H1 (cell line): ENCODE results near the gene ARMCX1. TPM values are rescaled to one million over a fixed set of nuclear protein-coding genes. Genes with fewer than 3 reads are reported as not detected.

Experiments
- CTCF ChIA-PET: fragments of 300-600 bp; sonication (Branson Sonifier 250); formaldehyde crosslinking; loops from one replicate; lab custom pipeline; 2021; ENCODE audit not compliant: partially characterized antibody; lab: Charles Lee
- POLR2A ChIA-PET: fragments of 300-600 bp; sonication (Branson Sonifier 250); formaldehyde crosslinking; loops from one replicate; lab custom pipeline; 2021; ENCODE audit warnings: inconsistent platforms; ENCODE audit not compliant: partially characterized antibody; lab: Charles Lee
- DNase-seq, 2 experiments: peaks; one replicate each; pipeline versions ENCODE4 v3.0.0 to v3.0.0-alpha.2; 2010 to 2022; ENCODE audit warnings: low spot score in 2 of 2, low read depth in 1 of 2, mixed read lengths in 1 of 2
- FAIRE-seq: peaks from 2 replicates; lab custom pipeline; 2011; peaks lifted over from hg19 to GRCh38; lab: Jason Lieb, UNC
- H2AFZ ChIP-seq: 2 replicates; pipeline ENCODE4 v1.8.1; 2012; ENCODE audit warnings: low read length, inconsistent platforms
- H2AK5ac ChIP-seq: 2 replicates; pipeline ENCODE4 v1.6.1; 2013; ENCODE audit warnings: low read depth, low read length
- H2BK120ac ChIP-seq: replicated peaks from 2 replicates; pipeline ENCODE3; 2013; ENCODE audit warnings: low read depth, low read length, inconsistent platforms
- H2BK12ac ChIP-seq: 2 replicates; pipeline ENCODE4 v1.6.1; 2013; ENCODE audit warnings: low read depth, low read length
- H2BK15ac ChIP-seq: 2 replicates; pipeline ENCODE4 v1.6.1; 2013; ENCODE audit warnings: low read length
- H2BK20ac ChIP-seq: 2 replicates; pipeline ENCODE4 v1.6.1; 2013; ENCODE audit warnings: low read length
- H2BK5ac ChIP-seq: 2 replicates; pipeline ENCODE4 v1.6.1; 2013; ENCODE audit warnings: low read depth, low read length
- H3K14ac ChIP-seq: 2 replicates; pipeline ENCODE4 v1.6.1; 2013; ENCODE audit warnings: inconsistent platforms; ENCODE audit not compliant: insufficient read length
- H3K18ac ChIP-seq: 2 replicates; pipeline ENCODE4 v1.6.1; 2013; ENCODE audit warnings: low read length; ENCODE audit errors: extremely low read depth
- H3K23ac ChIP-seq: 2 replicates; pipeline ENCODE4 v1.6.1; 2013; ENCODE audit warnings: inconsistent platforms; ENCODE audit not compliant: insufficient read length
- H3K23me2 ChIP-seq: 2 replicates; pipeline ENCODE4 v1.6.1; 2013; ENCODE audit warnings: low read depth, low read length
- H3K27ac ChIP-seq: 2 replicates; pipeline ENCODE4 v1.6.1; 2011; ENCODE audit warnings: low read depth, low read length, inconsistent platforms
- H3K27me3 ChIP-seq, 4 experiments: replicated peaks in 1 of 4; 1 replicate in 1 of 4; 2 replicates in 3 of 4; pipeline versions ENCODE4 v1.6.1 to v1.8.1; 2011 to 2013; ENCODE audit warnings: low read length in 3 of 4, mild to moderate bottlenecking in 3 of 4, inconsistent platforms in 2 of 4, mixed read lengths in 2 of 4, moderate library complexity in 1 of 4; ENCODE audit not compliant: control insufficient read depth in 3 of 4, insufficient read depth in 3 of 4; ENCODE audit errors: extremely low read depth in 1 of 4
- H3K36me3 ChIP-seq, 4 experiments: 2 replicates each; pipeline versions ENCODE4 v1.6.1 to v1.8.1; 2011 to 2013; ENCODE audit warnings: mild to moderate bottlenecking in 4 of 4, low read length in 3 of 4, moderate library complexity in 2 of 4, control low read depth in 1 of 4, inconsistent platforms in 1 of 4; ENCODE audit not compliant: insufficient read depth in 4 of 4, control insufficient read depth in 2 of 4
- H3K4ac ChIP-seq: replicated peaks from 2 replicates; pipeline ENCODE3; 2013; ENCODE audit warnings: low read length, low read depth, mixed read lengths, inconsistent platforms; ENCODE audit not compliant: insufficient read length
- H3K4me1 ChIP-seq, 4 experiments: replicated peaks in 1 of 4; 1 replicate in 1 of 4; 2 replicates in 3 of 4; pipeline versions ENCODE4 v1.6.1 to v1.8.1; 2011 to 2013; ENCODE audit warnings: low read length in 3 of 4, inconsistent platforms in 2 of 4, mixed read lengths in 1 of 4; ENCODE audit not compliant: insufficient read depth in 4 of 4, control insufficient read depth in 3 of 4
- H3K4me2 ChIP-seq, 2 experiments: 2 replicates each; pipeline versions ENCODE4 v1.6.1 to v1.8.1; 2011 to 2013; ENCODE audit warnings: low read depth in 2 of 2, low read length in 2 of 2, control low read depth in 1 of 2, inconsistent platforms in 1 of 2, mild to moderate bottlenecking in 1 of 2; ENCODE audit not compliant: insufficient read depth in 1 of 2
- H3K4me3 ChIP-seq, 4 experiments: fragments of 200-600, 300-600 bp in 1 of 4; sonication (generic), shearing (Covaris generic), sonication (Bioruptor Twin) in 1 of 4; 2 replicates each; pipeline versions ENCODE4 v1.5.1 to v1.8.1; 2011 to 2016; ENCODE audit warnings: low read length in 4 of 4, low read depth in 3 of 4, control low read depth in 2 of 4, inconsistent platforms in 2 of 4, mild to moderate bottlenecking in 2 of 4, mixed read lengths in 1 of 4, moderate library complexity in 1 of 4; ENCODE audit not compliant: insufficient read depth in 2 of 4; ENCODE audit errors: extremely low read depth in 1 of 4
- H3K56ac ChIP-seq: replicated peaks from 2 replicates; pipeline ENCODE3; 2013; ENCODE audit warnings: low read depth, mild to moderate bottlenecking, mixed read lengths, low read length, inconsistent platforms; ENCODE audit not compliant: insufficient read length
- H3K79me1 ChIP-seq: 2 replicates; pipeline ENCODE4 v1.6.1; 2013; ENCODE audit warnings: low read depth, low read length, control low read depth
- H3K79me2 ChIP-seq, 2 experiments: 2 replicates each; pipeline versions ENCODE4 v1.6.1 to v1.8.1; 2012 to 2013; ENCODE audit warnings: low read length in 2 of 2, mild to moderate bottlenecking in 2 of 2, inconsistent platforms in 1 of 2; ENCODE audit not compliant: insufficient read depth in 2 of 2, control insufficient read depth in 1 of 2
- H3K9ac ChIP-seq, 4 experiments: replicated peaks in 1 of 4; 1 replicate in 1 of 4; 2 replicates in 3 of 4; pipeline versions ENCODE4 v1.6.1 to v1.8.1; 2011 to 2013; ENCODE audit warnings: low read depth in 3 of 4, low read length in 3 of 4, control low read depth in 2 of 4, mild to moderate bottlenecking in 2 of 4, moderate library complexity in 2 of 4, inconsistent platforms in 1 of 4; ENCODE audit errors: extremely low read depth in 1 of 4
- H3K9me3 ChIP-seq, 2 experiments: 2 replicates each; pipeline versions ENCODE4 v1.6.1 to v1.8.1; 2012 to 2013; ENCODE audit warnings: mild to moderate bottlenecking in 2 of 2, moderate library complexity in 2 of 2, control low read depth in 1 of 2, inconsistent platforms in 1 of 2, low read depth in 1 of 2, low read length in 1 of 2, mixed read lengths in 1 of 2; ENCODE audit not compliant: insufficient read depth in 2 of 2
- H4K20me1 ChIP-seq, 2 experiments: replicated peaks in 1 of 2; 2 replicates each; pipeline versions ENCODE3 to v1.8.1; 2011 to 2013; ENCODE audit warnings: inconsistent platforms in 2 of 2, low read length in 2 of 2, mild to moderate bottlenecking in 1 of 2; ENCODE audit not compliant: insufficient read depth in 2 of 2, control insufficient read depth in 1 of 2
- H4K5ac ChIP-seq: 2 replicates; pipeline ENCODE4 v1.6.1; 2013; ENCODE audit warnings: low read length, low read depth, mixed read lengths, inconsistent platforms; ENCODE audit not compliant: insufficient read length
- H4K8ac ChIP-seq: 2 replicates; pipeline ENCODE4 v1.8.0; 2013; ENCODE audit warnings: mild to moderate bottlenecking, moderate library complexity, low read length, inconsistent platforms; ENCODE audit not compliant: insufficient read depth; ENCODE audit errors: extremely low read depth
- H4K91ac ChIP-seq: replicated peaks from 2 replicates; pipeline ENCODE3; 2013; ENCODE audit warnings: low read length, mixed read lengths, inconsistent platforms; ENCODE audit not compliant: insufficient read length
- CBX5 ChIP-seq: fragments of 300-800, 300-1000 bp; sonication (generic); IDR thresholded peaks from 2 replicates; pipeline ENCODE4 v1.7.1; 2016; ENCODE audit warnings: antibody characterized with exemption, low read length, low read depth
- GABPA ChIP-seq: IDR thresholded peaks from 2 replicates; pipeline ENCODE4 v1.6.1; 2011; ENCODE audit warnings: mild to moderate bottlenecking, low read length, moderate library complexity, borderline replicate concordance; ENCODE audit not compliant: insufficient read depth
- JUND ChIP-seq: IDR thresholded peaks from 2 replicates; pipeline ENCODE4 v1.6.1; 2011; ENCODE audit warnings: mild to moderate bottlenecking, improper control_type of control experiment, low read length
- KDM5A ChIP-seq: fragments of 200-600 bp; IDR thresholded peaks from 2 replicates; pipeline ENCODE4 v1.7.1; 2012; ENCODE audit warnings: mild to moderate bottlenecking, low read length, inconsistent platforms, mixed read lengths
- NANOG ChIP-seq: IDR thresholded peaks from 2 replicates; pipeline ENCODE4 v1.6.1; 2011; ENCODE audit warnings: low read length, low read depth, mild to moderate bottlenecking, inconsistent platforms; ENCODE audit not compliant: insufficient read depth, poor library complexity, severe bottlenecking
- SAP30 ChIP-seq: fragments of 300-600 bp; sonication (generic); IDR thresholded peaks from 2 replicates; pipeline ENCODE4 v1.7.1; 2012; ENCODE audit warnings: low read length, moderate library complexity, mild to moderate bottlenecking, inconsistent platforms; ENCODE audit not compliant: insufficient read depth, insufficient replicate concordance
- SIN3A ChIP-seq, 2 experiments: IDR thresholded peaks in 1 of 2; conservative IDR thresholded peaks in 1 of 2; 2 replicates each; pipeline ENCODE4 v1.6.1; 2011 to 2012; ENCODE audit warnings: low read length in 2 of 2, improper control_type of control experiment in 1 of 2, low read depth in 1 of 2, mild to moderate bottlenecking in 1 of 2
- SRF ChIP-seq: IDR thresholded peaks from 2 replicates; pipeline ENCODE4 v1.6.1; 2011; ENCODE audit warnings: mild to moderate bottlenecking, low read depth, low read length, moderate library complexity
- SUZ12 ChIP-seq: fragments of 200-600 bp; sonication (generic); IDR thresholded peaks from 2 replicates; pipeline ENCODE4 v1.6.1; 2012; ENCODE audit warnings: mild to moderate bottlenecking, inconsistent platforms, low read length, moderate library complexity, mixed read lengths
- TAF1 ChIP-seq: IDR thresholded peaks from 2 replicates; pipeline ENCODE4 v1.6.1; 2011; ENCODE audit warnings: mild to moderate bottlenecking, low read depth, low read length
- WGBS, 2 experiments: shearing (Covaris generic) in 1 of 2; methylation state at CpG; one replicate each; pipeline versions ENCODE4 v1.1.6 to v1.1.7; 2013 to 2015; ENCODE audit warnings: low lambda C conversion rate in 2 of 2, mixed read lengths in 2 of 2, inconsistent platforms in 1 of 2, low coverage in 1 of 2, missing lambda C conversion rate in 1 of 2; ENCODE audit not compliant: insufficient replicate concordance in 2 of 2, insufficient coverage in 1 of 2, insufficient read length in 1 of 2; ENCODE audit errors: extremely low coverage in 1 of 2, missing lambda C conversion rate in 1 of 2; 5-methylcytosine and 5-hydroxymethylcytosine counted together
- long read RNA-seq, 2 experiments: library from RNA in 1 of 2; library from capped mRNA in 1 of 2; stranded (forward); transcript quantifications; one replicate each; pipeline ENCODE4 v2.0.0, GENCODE V29; 2021; ENCODE audit warnings: inconsistent platforms in 1 of 2
- polyA minus RNA-seq, 3 experiments: library from RNA; depleted of rRNA, polyadenylated mRNA; stranded (reverse); fragments of >200 nt; gene quantifications; 1 replicate in 2 of 3; 2 replicates in 1 of 3; pipeline ENCODE4 v1.2.3, GENCODE V29; 2011
- polyA plus RNA-seq, 7 experiments: library from polyadenylated mRNA; depleted of rRNA in 3 of 7; stranded (reverse) in 5 of 7; unstranded in 2 of 7; fragments of >200 nt in 5 of 7; fragments of 200-250 nt in 2 of 7; gene quantifications; 1 replicate in 5 of 7; 2 replicates in 1 of 7; 4 replicates in 1 of 7; pipeline versions ENCODE4 v1.2.1 to v1.2.3, GENCODE V29; 2011 to 2013; ENCODE audit warnings: missing spikeins in 2 of 7, mixed read lengths in 2 of 7
- total RNA-seq: library from RNA; stranded (reverse); fragmentation: NEBNext Ultra II Directional; extraction: Animal tissue kit (Norgen Biotek cat#: 25700); gene quantifications from 2 replicates; pipeline ENCODE4 v1.2.1, GENCODE V29; 2021

The ARMCX1 gene
- total RNA-seq (29.1 and 29.2 TPM in 2 replicates), polyA plus RNA-seq (2011; rRNA removed) (9.8 and 12.5 TPM in 2 replicates), polyA minus RNA-seq (2011; rRNA and poly(A)+ RNA removed) (12.8 and 13.1 TPM in 2 replicates)
- polyA plus RNA-seq (2011; cell fraction: cytosol; rRNA removed): 18.6 TPM
- 10.5 TPM for polyA plus RNA-seq (2011; cell fraction: nucleus; rRNA removed)
- polyA plus RNA-seq (2012, experiment 1 of 2): 19.5 to 25.7 TPM (median 22.6 TPM) in 4 replicates
- 4.9 TPM for polyA plus RNA-seq (2012, experiment 2 of 2)
- 14.6 TPM for polyA plus RNA-seq (2013, experiment 1 of 2)
- polyA plus RNA-seq (2013, experiment 2 of 2): 14.6 TPM
- polyA minus RNA-seq (2011; cell fraction: cytosol; rRNA and poly(A)+ RNA removed): 9.4 TPM
- 6.2 TPM for polyA minus RNA-seq (2011; cell fraction: nucleus; rRNA and poly(A)+ RNA removed)
- long read RNA-seq, experiment 1, transcript ARMCX1-201 (4 exons, 2,141 nt): major isoform, 7 of 49 reads
- long read RNA-seq, experiment 1, partial matches to known transcripts: 38 of 49 reads
- long read RNA-seq, experiment 1, other reads (novel, unspliced or antisense): 4 of 49 reads
- long read RNA-seq, experiment 2, transcript ARMCX1-201 (4 exons, 2,141 nt): major isoform, 29 of 52 reads
- long read RNA-seq, experiment 2, partial matches to known transcripts: 4 of 52 reads
- long read RNA-seq, experiment 2, other reads (novel, unspliced or antisense): 19 of 52 reads

DNA sequence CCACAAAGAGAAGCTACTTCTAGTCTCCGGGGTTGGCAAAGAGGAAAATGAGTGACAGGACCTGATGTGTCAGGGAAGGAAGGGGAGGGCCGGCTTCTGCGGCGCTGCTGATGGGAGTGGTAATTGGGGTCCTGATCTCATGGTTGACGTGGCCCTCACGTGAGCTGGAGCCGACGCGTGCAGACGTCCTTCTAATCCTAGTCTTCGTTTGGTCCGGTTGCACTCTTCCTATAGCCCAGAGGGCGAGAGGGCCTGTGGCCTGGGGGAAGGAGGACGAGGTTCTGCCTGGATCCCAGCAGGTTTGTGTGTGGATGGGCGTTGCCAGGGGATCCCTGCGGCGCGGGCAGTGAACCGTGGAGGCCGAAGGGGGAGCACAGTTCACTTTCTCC, at the start of gene ARMCX1:
Gene ARMCX1, plus strand, starts transcription at position 186 of the 389 bp plus-strand sequence. CDS start 2,384 bp downstream, outside the sequence.
- Histone ChIP-seq H3K36me3 (peaks cover 0 to 8% (median 2%) of the 10 kb centered on the region in 4 experiments; a peak in 4 of 8 replicates), H3K27ac (peak within 1 kb of the TSS; percentile 70; the same call in 1 of the 2 replicates), H3K23ac (no peak within 1 kb of the TSS), H2BK120ac (no peak within 1 kb of the TSS), H3K14ac (no peak within 1 kb of the TSS), H2AK5ac (no peak within 1 kb of the TSS), H3K79me2 (no peaks in the 10 kb centered on the region), H3K4me3 (peak within 1 kb of the TSS; percentile 63 to 80 (median 70)), H3K9me3 (no peaks in the 10 kb centered on the region), H3K9ac (peak within 1 kb of the TSS; percentile 53 to 88 (median 64)), H2BK5ac (peak within 1 kb of the TSS; percentile 48), H4K8ac (peak within 1 kb of the TSS; percentile 81; the same call in 1 of the 2 replicates), H4K91ac (no peak within 1 kb of the TSS), H3K79me1 (no peaks in the 10 kb centered on the region), H2BK20ac (no peak within 1 kb of the TSS), H3K4me1 (peaks cover 0 to 4% (median 0%) of the 10 kb centered on the region in 4 experiments; a peak in 1 of 7 replicates), H3K27me3 (no peaks in the 10 kb centered on the region), H4K20me1 (no peaks in the 10 kb centered on the region), H3K23me2 (peaks cover 2% of the 10 kb centered on the region; the same call in 1 of the 2 replicates), H2AFZ (peak within 1 kb of the TSS; percentile 97), H3K56ac (no peak within 1 kb of the TSS), H2BK15ac (no peak within 1 kb of the TSS), H3K4me2 (peak within 1 kb of the TSS; percentile 85), H4K5ac (no peak within 1 kb of the TSS), H3K18ac (no peak within 1 kb of the TSS), H2BK12ac (no peak within 1 kb of the TSS), H3K4ac (no peak within 1 kb of the TSS)
- ChIA-PET POLR2A (interaction anchor here (1.5 kb wide), 1 partner anchor 133 kb away, joined by 4 read pairs; no protein-coding TSS in a partner anchor), CTCF (interaction anchor here (1.1 kb wide), 1 partner anchor 131 kb away, joined by 4 read pairs; no protein-coding TSS in a partner anchor)
- 0% methylated on average over 5 of the region's 20 CpGs; no CpG with 5 or more reads in 1 of the 2 experiments for WGBS, 2 experiments
- DNase-seq (peak; percentile 23 to 53), FAIRE-seq (no peak)
- TF ChIP-seq NANOG: no peak
- TF ChIP-seq SRF: no peak
- no peak for TF ChIP-seq SUZ12
- TF ChIP-seq GABPA: no peak
- TF ChIP-seq SAP30: no peak
- TF ChIP-seq SIN3A (conservative IDR thresholded peaks at IDR 0.05 in 1 of 2, IDR thresholded peaks at IDR 0.05 in 1 of 2; ENCODE audit: low read depth in 1 of 2, low read length in 2 of 2): no peak
- no peak for TF ChIP-seq CBX5
- TF ChIP-seq TAF1: peak; percentile 74
- TF ChIP-seq KDM5A: no peak
- TF ChIP-seq JUND: no peak
